Peyer's patch (tissue), 4 donors: Measurements from ENCODE around the gene PDK2.

Source experiments
- POLR2A ChIP-seq, 2 donors: fragments of 450-650 bp; IDR thresholded peaks; one replicate each; pipeline ENCODE4 v1.5.1; 2017; ENCODE audit warnings: antibody characterized with exemption in 2 of 2, mild to moderate bottlenecking in 2 of 2, moderate library complexity in 2 of 2
- TF ChIP-seq, protein P1 (sequence below), 6 experiments: fragments of 450-650 bp in 4 of 6; fragments of 200-600 bp in 2 of 6; sonication (generic) in 1 of 6; IDR thresholded peaks; one replicate each; pipeline ENCODE4 v1.5.1; 2017 to 2019; ENCODE audit warnings: antibody characterized with exemption in 6 of 6, mild to moderate bottlenecking in 3 of 6, moderate library complexity in 1 of 6

- TF ChIP-seq, protein P1, sequence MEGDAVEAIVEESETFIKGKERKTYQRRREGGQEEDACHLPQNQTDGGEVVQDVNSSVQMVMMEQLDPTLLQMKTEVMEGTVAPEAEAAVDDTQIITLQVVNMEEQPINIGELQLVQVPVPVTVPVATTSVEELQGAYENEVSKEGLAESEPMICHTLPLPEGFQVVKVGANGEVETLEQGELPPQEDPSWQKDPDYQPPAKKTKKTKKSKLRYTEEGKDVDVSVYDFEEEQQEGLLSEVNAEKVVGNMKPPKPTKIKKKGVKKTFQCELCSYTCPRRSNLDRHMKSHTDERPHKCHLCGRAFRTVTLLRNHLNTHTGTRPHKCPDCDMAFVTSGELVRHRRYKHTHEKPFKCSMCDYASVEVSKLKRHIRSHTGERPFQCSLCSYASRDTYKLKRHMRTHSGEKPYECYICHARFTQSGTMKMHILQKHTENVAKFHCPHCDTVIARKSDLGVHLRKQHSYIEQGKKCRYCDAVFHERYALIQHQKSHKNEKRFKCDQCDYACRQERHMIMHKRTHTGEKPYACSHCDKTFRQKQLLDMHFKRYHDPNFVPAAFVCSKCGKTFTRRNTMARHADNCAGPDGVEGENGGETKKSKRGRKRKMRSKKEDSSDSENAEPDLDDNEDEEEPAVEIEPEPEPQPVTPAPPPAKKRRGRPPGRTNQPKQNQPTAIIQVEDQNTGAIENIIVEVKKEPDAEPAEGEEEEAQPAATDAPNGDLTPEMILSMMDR (IDR thresholded peaks at IDR 0.05) = no peak
- TF ChIP-seq POLR2A (IDR thresholded peaks at IDR 0.05) = no peak
Observed at GRCh38 chr17:50098583-50098982, 3.4 kb downstream of the PDK2 start.
